HCT116 (cell line): ENCODE results near the gene FGF8. TPM values are rescaled to one million over a fixed set of nuclear protein-coding genes. Genes with fewer than 3 reads are reported as not detected.

Source experiments
- ATAC-seq: fragments of 200-7000 bp; cut with Tn5 transposase; 2 replicates; pipeline ENCODE4 v1.9.1; 2020; ENCODE audit warnings: mild to moderate bottlenecking, moderate library complexity
- BruUV-seq: library from RNA; stranded (reverse); fragments of 400-500 nt; replicated peaks from 2 replicates; lab custom pipeline; 2021; lab: Mats Ljungman, UMichigan
- CTCF ChIA-PET: fragments of 300-600 bp; sonication (Branson Sonifier 250); formaldehyde crosslinking; loops from one replicate; lab custom pipeline; 2021; ENCODE audit warnings: antibody characterized with exemption; lab: Charles Lee
- POLR2A ChIA-PET: fragments of 300-600, 350-600 bp; sonication (Branson Sonifier 250); formaldehyde crosslinking; loops from one replicate; lab custom pipeline; 2021; ENCODE audit warnings: antibody characterized with exemption; lab: Charles Lee
- RAD21 ChIA-PET, 2 experiments: fragments of 300-600 bp; sonication (Branson Sonifier 250); formaldehyde crosslinking; loops; one replicate each; lab custom pipeline; 2023; ENCODE audit warnings: low total read pairs in 2 of 2; ENCODE audit not compliant: uncharacterized antibody in 2 of 2, unreplicated experiment in 2 of 2, low non-redundant PET in 1 of 2; lab: Charles Lee
- DNase-seq: peaks from one replicate; pipeline ENCODE4 v3.0.0-alpha.2; 2010; ENCODE audit warnings: low read depth, low spot score
- H2AFZ ChIP-seq: fragments of 200-600 bp; shearing (Covaris generic), sonication (generic); 2 replicates; pipeline ENCODE4 v1.6.1; 2017; ENCODE audit warnings: low read depth, mixed run types, mixed read lengths, antibody characterized with exemption, low read length; ENCODE audit not compliant: poor library complexity, severe bottlenecking
- H3K27ac ChIP-seq: 2 replicates; pipeline ENCODE4 v1.5.1; 2012; ENCODE audit warnings: low read depth, low read length
- H3K27me3 ChIP-seq: fragments of 200-600 bp; sonication (generic); 2 replicates; pipeline ENCODE4 v1.6.1; 2016; ENCODE audit warnings: mixed run types, low read length, mixed read lengths; ENCODE audit not compliant: insufficient read depth
- H3K36me3 ChIP-seq, 2 experiments: fragments of 200-500 bp in 1 of 2; fragments of 200-600 bp in 1 of 2; sonication (Bioruptor generic) in 1 of 2; sonication (generic) in 1 of 2; 2 replicates each; pipeline versions ENCODE4 v1.5.1 to v1.6.1; 2014 to 2016; ENCODE audit warnings: low read length in 2 of 2, inconsistent platforms in 1 of 2, mixed read lengths in 1 of 2, mixed run types in 1 of 2; ENCODE audit not compliant: insufficient read depth in 2 of 2, control insufficient read depth in 1 of 2
- H3K4me1 ChIP-seq, 2 experiments: fragments of 200-600 bp in 1 of 2; sonication (generic) in 1 of 2; 2 replicates each; pipeline versions ENCODE4 v1.5.1 to v1.6.1; 2012 to 2017; ENCODE audit warnings: low read length in 2 of 2, inconsistent platforms in 1 of 2, mild to moderate bottlenecking in 1 of 2, mixed read lengths in 1 of 2, mixed run types in 1 of 2, moderate library complexity in 1 of 2; ENCODE audit not compliant: insufficient read depth in 2 of 2, control insufficient read depth in 1 of 2
- H3K4me2 ChIP-seq: fragments of 200-600 bp; sonication (generic); 2 replicates; pipeline ENCODE4 v1.6.1; 2017; ENCODE audit warnings: mixed run types, low read length, mixed read lengths
- H3K4me3 ChIP-seq, 2 experiments: fragments of 200-600 bp in 1 of 2; sonication (generic) in 1 of 2; replicated peaks in 1 of 2; 2 replicates each; pipeline ENCODE4 v1.5.1; 2011 to 2016; ENCODE audit warnings: low read length in 2 of 2, control low read depth in 1 of 2, low read depth in 1 of 2, mild to moderate bottlenecking in 1 of 2, mixed read lengths in 1 of 2, mixed run types in 1 of 2
- H3K79me2 ChIP-seq: fragments of 200-600 bp; sonication (generic); 2 replicates; pipeline ENCODE4 v1.6.1; 2017; ENCODE audit warnings: mild to moderate bottlenecking, mixed run types, low read length, moderate library complexity, mixed read lengths; ENCODE audit not compliant: insufficient read depth
- H3K9ac ChIP-seq: fragments of 200-600 bp; sonication (generic); 2 replicates; pipeline ENCODE4 v1.6.1; 2016; ENCODE audit warnings: low read length, mixed read lengths
- H3K9me2 ChIP-seq: fragments of 200-600 bp; sonication (generic), shearing (Covaris generic); 2 replicates; pipeline ENCODE4 v1.6.1; 2017; ENCODE audit warnings: mixed run types, mild to moderate bottlenecking, moderate library complexity; ENCODE audit not compliant: insufficient read depth
- H3K9me3 ChIP-seq, 2 experiments: fragments of 200-500 bp in 1 of 2; fragments of 200-600 bp in 1 of 2; sonication (Bioruptor generic) in 1 of 2; sonication (generic) in 1 of 2; 2 replicates each; pipeline ENCODE4 v1.6.1; 2014 to 2017; ENCODE audit warnings: low read length in 2 of 2, mixed read lengths in 2 of 2, inconsistent platforms in 1 of 2, low read depth in 1 of 2, mild to moderate bottlenecking in 1 of 2, mixed run types in 1 of 2, moderate library complexity in 1 of 2; ENCODE audit not compliant: control insufficient read depth in 1 of 2, insufficient read depth in 1 of 2
- H4K20me1 ChIP-seq: fragments of 200-600 bp; sonication (generic), shearing (Covaris generic); 2 replicates; pipeline ENCODE4 v1.6.1; 2017; ENCODE audit warnings: mixed run types, mild to moderate bottlenecking, moderate library complexity; ENCODE audit not compliant: insufficient read depth
- ATF3 ChIP-seq: IDR thresholded peaks from 2 replicates; pipeline ENCODE4 v1.6.1; 2012
- CTCF ChIP-seq, 3 experiments: fragments of 200-600 bp in 1 of 3; sonication (generic) in 1 of 3; IDR thresholded peaks in 2 of 3; conservative IDR thresholded peaks in 1 of 3; 2 replicates each; pipeline ENCODE4 v1.5.1; 2012 to 2017; ENCODE audit warnings: low read depth in 2 of 3, low read length in 2 of 3, antibody characterized with exemption in 1 of 3, borderline replicate concordance in 1 of 3, control low read depth in 1 of 3, mild to moderate bottlenecking in 1 of 3, mixed read lengths in 1 of 3, mixed run types in 1 of 3, moderate library complexity in 1 of 3; ENCODE audit not compliant: insufficient read depth in 1 of 3
- EZH2phosphoT487 ChIP-seq: fragments of 200-600 bp; IDR thresholded peaks from 2 replicates; pipeline ENCODE4 v1.6.1; 2018; ENCODE audit warnings: antibody characterized with exemption, borderline replicate concordance
- FOSL1 ChIP-seq: IDR thresholded peaks from 2 replicates; pipeline ENCODE4 v1.6.1; 2012; ENCODE audit warnings: low read depth
- RAD21 ChIP-seq: IDR thresholded peaks from 2 replicates; pipeline ENCODE4 v1.6.1; 2012; ENCODE audit warnings: low read depth, mild to moderate bottlenecking
- REST ChIP-seq: IDR thresholded peaks from 2 replicates; pipeline ENCODE4 v1.6.1; 2012; ENCODE audit warnings: low read depth
- SP1 ChIP-seq: IDR thresholded peaks from 2 replicates; pipeline ENCODE4 v1.6.1; 2012; ENCODE audit warnings: low read depth
- TCF7L2 ChIP-seq: IDR thresholded peaks from 2 replicates; pipeline ENCODE4 v1.7.0; 2011; ENCODE audit warnings: borderline replicate concordance, inconsistent platforms; ENCODE audit not compliant: insufficient read depth, insufficient read length; ENCODE audit errors: extremely low read depth
- YY1 ChIP-seq: IDR thresholded peaks from 2 replicates; pipeline ENCODE4 v1.6.1; 2011; ENCODE audit warnings: low read length, low read depth, moderate library complexity, mild to moderate bottlenecking; ENCODE audit not compliant: insufficient replicate concordance; ENCODE audit errors: extremely low read depth
- ZBTB33 ChIP-seq: IDR thresholded peaks from 2 replicates; pipeline ENCODE4 v1.6.1; 2011; ENCODE audit warnings: mild to moderate bottlenecking, low read length, moderate library complexity; ENCODE audit not compliant: insufficient replicate concordance; ENCODE audit errors: extremely low read depth
- ZFX ChIP-seq: fragments of 450-650 bp; IDR thresholded peaks from 2 replicates; pipeline ENCODE4 v1.6.1; 2017
- intact Hi-C: fragments of 100-400 bp; cut with micrococcal nuclease; formaldehyde crosslinking; loops from 2 replicates; pipeline ENCODE4 v1.10.0; 2022
- total RNA-seq: library from RNA; stranded (reverse); gene quantifications from one replicate; pipeline ENCODE4 v1.2.1, GENCODE V29; 2021; ENCODE audit not compliant: unreplicated experiment

FGF8 gene
- total RNA-seq, 1 experiment from 2014 or later = 2.7 TPM

- TF ChIP-seq ZBTB33 (no peak), RAD21 (no peak), SP1 (no peak)
Measured at GRCh38 chr10:101772017-101772894, 3.7 kb downstream of the FGF8 start (continued).

- Histone ChIP-seq H3K9me3 (no peaks in the 10 kb centered on the region), H3K4me2 (no peak overlapping the region), H3K27ac (no peak overlapping the region), H3K9ac (no peak overlapping the region), H3K9me2 (no peaks in the 10 kb centered on the region), H3K27me3 (no peaks in the 10 kb centered on the region), H3K36me3 (no peaks in the 10 kb centered on the region), H4K20me1 (no peaks in the 10 kb centered on the region), H3K79me2 (no peaks in the 10 kb centered on the region), H3K4me1 (no peaks in the 10 kb centered on the region), H2AFZ (no peak overlapping the region), H3K4me3 (no peak overlapping the region)
- TF ChIP-seq TCF7L2 (no peak), ZFX (no peak), EZH2phosphoT487 (no peak), YY1 (no peak), REST (no peak), FOSL1 (no peak), CTCF (IDR thresholded peaks at IDR 0.05 in 2 of 3, conservative IDR thresholded peaks at IDR 0.05 in 1 of 3; ENCODE audit: borderline replicate concordance in 1 of 3, insufficient read depth in 1 of 3, low read depth in 2 of 3, low read length in 2 of 3) (no peak), ATF3 (no peak)
- BruUV-seq = no TSS peak
- ChIA-PET POLR2A (no interaction called here), RAD21 (interaction anchor here in 1 of 2 experiments (0.9 kb wide), 1 partner anchor 169 kb away, joined by 3 read pairs; no protein-coding TSS in a partner anchor), CTCF (interaction anchor here (3.6 kb wide), 1 partner anchor 10 kb away, joined by 22 read pairs; no protein-coding TSS in a partner anchor)
- intact Hi-C loops = no loop called here
- no peak for DNase-seq
- ATAC-seq = no peak
Measured at GRCh38 chr10:101771380-101771779, 4.5 kb downstream of the FGF8 start.
